Stimulated activated CD4-positive, alpha-beta T cell treated with anti-CD3 and anti-CD28 coated beads, Interleukin-1b, Interleukin-23, amount 100 ng/mL, for 48 hours (primary cell): ENCODE measurements around the gene AZU1.

Experiments
- DNase-seq: peaks from one replicate; pipeline ENCODE4 v3.0.0-alpha.2; 2020

Gene AZU1, protein sequence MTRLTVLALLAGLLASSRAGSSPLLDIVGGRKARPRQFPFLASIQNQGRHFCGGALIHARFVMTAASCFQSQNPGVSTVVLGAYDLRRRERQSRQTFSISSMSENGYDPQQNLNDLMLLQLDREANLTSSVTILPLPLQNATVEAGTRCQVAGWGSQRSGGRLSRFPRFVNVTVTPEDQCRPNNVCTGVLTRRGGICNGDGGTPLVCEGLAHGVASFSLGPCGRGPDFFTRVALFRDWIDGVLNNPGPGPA

DNA sequence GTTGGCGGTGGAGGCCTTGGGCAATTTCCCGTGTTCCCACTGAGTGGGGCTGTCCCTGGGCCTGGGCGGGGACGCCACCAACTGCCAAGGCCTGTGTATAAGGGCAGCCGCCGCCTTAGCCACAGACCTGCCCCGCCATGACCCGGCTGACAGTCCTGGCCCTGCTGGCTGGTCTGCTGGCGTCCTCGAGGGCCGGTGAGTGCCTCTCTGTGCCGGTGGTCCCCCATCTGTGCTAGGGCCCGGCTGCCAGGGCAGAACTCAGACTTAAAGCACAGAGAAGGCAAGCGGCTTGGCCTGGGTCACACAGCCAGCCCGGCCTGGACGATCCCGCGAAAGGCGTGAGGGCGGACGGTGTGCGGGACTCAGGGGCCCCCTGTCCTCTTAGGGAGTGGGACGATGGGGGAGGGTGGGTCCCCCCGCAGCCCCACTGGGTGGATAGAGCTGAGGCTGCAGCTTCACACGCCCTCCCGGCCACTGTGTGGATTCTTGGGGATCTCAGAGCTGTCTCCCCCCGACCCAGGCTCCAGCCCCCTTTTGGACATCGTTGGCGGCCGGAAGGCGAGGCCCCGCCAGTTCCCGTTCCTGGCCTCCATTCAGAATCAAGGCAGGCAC lies at the start of gene AZU1:
TSS of gene AZU1 (plus strand) at position 128 of the 612 bp plus-strand sequence. CDS start at position 138, 10 bp downstream.
- DNase-seq, result no peak

GRCh38 chr19:778910-779653 lies 48.6 kb upstream of the AZU1 start:
- DNase-seq, result no peak

DNA sequence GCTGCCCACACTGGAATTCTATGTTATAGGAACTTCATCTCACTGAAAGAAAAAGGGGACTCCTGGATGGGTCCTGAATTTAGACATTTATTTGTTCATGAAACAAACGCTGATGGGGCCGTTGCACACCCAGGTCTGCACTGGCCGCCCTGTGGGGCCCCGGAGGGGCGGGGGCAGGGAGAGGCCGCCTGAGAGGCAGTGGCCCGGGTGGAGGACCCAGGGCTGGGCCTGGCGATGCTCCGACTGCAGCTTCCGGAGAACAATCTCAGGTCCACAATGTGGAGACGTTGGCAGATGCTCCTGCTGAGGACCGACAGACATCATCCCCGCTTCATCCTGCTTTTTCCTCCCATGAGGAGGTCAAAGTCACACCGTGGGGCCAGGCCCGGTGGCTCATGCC lies 46.7 kb upstream of the AZU1 start:
- no peak for DNase-seq

DNA sequence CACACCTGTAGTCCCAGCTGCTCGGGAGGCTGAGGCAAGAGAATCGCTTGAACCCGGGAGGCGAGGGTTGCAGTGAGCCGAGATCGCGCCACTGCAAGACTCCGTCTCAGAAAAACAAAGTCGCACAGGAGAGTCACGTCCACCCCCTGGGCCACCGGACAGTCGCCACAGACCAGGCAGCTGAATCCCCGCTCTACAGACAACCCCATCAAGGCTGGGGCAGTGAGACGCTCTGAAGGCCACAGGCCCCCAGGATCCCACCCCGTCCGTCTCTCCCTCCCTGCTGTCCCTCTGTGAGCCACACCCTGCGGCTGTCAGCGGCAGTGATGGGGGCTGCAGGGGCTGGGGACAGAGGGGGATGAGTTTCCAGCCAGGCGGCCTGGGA lies 45.8 kb upstream of the AZU1 start:
- DNase-seq, result no peak

- DNase-seq, result no peak
Observed at GRCh38 chr19:782185-782877, 45.3 kb upstream of the AZU1 start.

GRCh38 chr19:782878-783668 lies 44.6 kb upstream of the AZU1 start:
- DNase-seq, result no peak

DNA sequence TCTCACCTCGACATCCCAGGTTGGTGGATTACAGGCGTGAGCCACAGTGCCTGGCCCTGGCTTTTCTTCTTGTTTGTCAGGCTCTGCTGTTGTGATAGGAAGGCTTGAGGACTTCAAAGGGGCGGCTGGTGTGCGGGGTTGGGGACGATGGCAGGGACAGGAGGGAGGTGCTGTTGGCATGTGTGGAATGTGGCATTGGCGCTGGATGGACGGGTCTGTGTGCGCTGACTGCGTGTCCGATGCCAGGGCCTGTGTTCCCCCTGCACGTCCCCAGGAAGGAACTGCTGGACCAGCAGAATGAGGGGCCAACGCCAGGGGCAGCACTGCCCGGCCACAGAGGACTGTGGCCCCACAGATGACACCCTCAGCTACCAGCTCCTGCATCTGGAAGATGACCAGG lies 43.1 kb upstream of the AZU1 start:
- no peak for DNase-seq

DNA sequence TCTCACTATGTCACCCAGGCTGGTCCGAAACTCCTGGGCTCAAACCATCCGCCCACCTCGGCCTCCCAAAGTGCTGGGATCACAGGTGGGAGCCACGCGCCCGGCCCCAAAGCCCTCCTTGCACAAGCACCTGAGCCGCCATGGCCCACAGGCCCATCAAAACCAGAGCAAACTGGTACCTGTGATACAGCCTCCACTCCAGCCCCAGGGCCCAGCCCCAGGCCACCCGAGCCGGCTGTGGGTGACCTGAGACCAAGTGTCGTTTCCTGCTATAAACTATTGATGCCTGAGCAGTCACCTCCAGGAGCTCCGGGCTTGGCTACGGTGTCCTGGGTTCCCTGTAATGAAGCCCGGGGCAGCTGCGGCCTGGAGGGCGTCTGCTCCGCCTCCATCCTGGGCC lies 40.1 kb upstream of the AZU1 start:
- DNase-seq, result no peak

GRCh38 chr19:788686-788982 lies 39.0 kb upstream of the AZU1 start:
- no peak for DNase-seq

GRCh38 chr19:788983-789700 lies 38.5 kb upstream of the AZU1 start:
- no peak for DNase-seq

DNA sequence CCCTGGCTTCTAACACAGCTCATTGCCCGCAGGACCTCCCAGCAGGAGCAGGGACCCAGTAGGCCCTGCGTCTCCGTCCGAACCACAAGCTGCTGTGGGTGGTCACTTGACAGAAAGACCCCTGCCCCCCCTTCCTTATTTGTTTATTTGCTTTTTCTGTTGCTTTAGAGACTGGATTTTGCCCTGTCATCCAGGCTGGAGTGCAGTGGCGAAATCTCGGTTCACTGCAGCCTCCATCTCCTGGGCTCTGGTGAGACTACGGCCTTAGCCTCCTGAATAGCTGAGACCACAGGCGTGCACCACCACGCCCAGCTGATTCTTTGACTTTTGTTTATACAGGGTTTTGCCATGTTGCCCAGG lies 38.0 kb upstream of the AZU1 start:
- no peak for DNase-seq

DNA sequence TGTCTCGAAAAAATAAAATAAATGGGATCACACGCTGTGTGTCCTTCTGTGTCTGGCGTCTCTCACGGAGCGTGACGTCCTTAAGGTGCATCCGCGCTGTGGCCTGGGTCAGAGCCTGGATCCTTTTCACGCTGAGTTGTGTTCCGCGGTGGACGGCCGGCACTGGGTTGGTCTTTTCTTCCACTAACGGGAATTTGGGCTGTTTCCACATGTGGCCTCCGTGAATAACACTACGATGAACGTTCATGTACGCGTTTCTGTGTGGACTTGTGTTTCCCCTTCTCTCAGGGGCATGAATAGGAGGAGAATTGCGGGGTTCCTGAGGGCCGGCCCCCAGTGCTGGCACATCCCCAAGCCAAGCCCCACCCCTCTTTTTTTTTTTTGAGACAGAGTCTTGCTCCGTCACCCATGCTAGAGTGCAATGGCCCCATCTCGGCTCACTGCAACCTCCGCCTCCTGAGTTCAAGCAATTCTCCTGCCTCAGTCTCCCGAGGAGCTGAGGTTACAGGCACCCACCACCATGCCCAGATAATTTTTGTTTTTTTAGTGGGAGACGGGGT lies 36.5 kb upstream of the AZU1 start:
- DNase-seq, result no peak

- DNase-seq, result no peak
Observed at GRCh38 chr19:791567-792305, 35.9 kb upstream of the AZU1 start.

- no peak for DNase-seq
Observed at GRCh38 chr19:792306-792885, 35.2 kb upstream of the AZU1 start.

GRCh38 chr19:793806-794205 lies 33.8 kb upstream of the AZU1 start:
- no peak for DNase-seq

DNA sequence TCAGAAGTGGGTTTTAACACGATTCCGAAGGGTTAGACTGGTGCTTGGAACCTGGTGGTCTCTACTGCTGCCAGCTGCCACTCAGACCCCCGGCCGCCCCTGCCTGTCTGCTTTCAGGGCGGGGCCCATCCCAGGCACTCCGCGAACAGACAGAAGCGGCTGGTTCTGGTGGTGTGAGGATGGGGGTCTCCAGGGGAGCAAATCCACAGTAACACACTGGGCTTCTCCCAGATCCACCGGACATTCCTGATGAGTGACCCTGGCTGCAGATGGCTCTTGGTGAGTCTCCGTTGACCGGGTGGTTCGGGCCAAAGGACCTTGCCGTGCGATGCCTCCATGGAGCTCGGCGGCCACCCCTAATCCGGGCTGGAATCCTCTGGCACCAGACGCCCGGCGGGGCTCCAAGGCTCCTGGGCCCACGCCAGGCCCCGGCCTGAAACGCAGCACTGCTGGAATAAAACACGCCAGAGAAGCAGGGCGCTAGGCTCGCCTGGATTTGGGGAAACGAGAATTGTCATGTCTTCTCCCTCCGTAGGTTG lies 32.5 kb upstream of the AZU1 start:
- DNase-seq, result no peak

DNA sequence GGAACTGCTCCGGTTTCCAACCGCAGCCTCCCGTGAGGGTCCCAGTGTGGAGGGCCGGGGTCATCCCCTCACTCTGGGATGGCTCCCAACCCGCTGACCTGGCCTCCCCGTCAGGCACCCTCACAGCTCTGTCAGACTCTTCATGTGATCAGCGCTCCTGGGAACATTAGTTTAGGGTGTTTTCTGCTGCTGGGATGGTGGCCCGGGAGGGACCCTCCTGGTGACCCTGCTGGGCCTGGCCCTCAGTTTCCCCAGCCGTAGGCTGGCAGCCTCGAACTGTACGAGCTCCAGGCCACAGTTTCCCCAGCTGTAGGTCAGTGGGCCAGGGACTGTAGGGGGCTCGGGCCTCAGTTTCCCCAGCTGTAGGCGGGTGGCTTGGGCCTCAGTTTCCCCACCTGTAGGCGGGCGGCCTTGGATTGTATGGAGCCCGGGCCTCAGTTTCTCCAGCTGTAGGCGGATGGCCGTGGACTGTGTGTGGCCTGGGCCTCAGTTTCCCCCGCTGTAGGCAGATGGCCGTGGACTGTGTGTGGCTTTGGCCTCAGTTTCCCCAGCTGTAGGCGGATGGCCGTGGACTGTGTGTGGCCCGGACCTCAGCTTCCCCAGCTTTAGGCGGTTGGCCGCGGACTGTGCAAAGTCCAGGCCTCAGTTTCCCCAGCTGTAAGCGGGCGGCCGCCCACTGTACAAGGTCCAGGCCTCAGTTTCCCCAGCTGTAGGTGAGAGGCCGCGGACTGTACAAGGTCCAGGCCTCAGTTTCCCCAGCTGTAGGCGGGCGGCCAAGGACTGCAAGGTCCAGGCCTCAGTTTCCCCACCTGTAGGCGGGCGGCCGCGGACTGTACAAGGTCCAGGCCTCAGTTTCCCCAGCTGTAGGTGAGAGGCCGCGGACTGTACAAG lies 31.7 kb upstream of the AZU1 start:
- no peak for DNase-seq

GRCh38 chr19:796692-797527 lies 30.7 kb upstream of the AZU1 start, which contains the start of gene PTBP1:
Gene PTBP1, plus strand, starts transcription at chr19:797452. Its CDS starts 46 bp downstream, at chr19:797498.
- peak; percentile 100 for DNase-seq
